Mucosa of stomach (tissue), 1 donor: ENCODE measurements around the gene BAHCC1.
A peak's percentile ranks its signal among the peaks of the same experiment; 100 is the strongest.

Experiments
- H3K27me3 ChIP-seq: one replicate; pipeline ENCODE4 v1.7.0; 2013; ENCODE audit warnings: mild to moderate bottlenecking, low read length; ENCODE audit not compliant: control insufficient read depth, insufficient read depth
- H3K36me3 ChIP-seq: one replicate; pipeline ENCODE4 v1.7.0; 2013; ENCODE audit warnings: low read length; ENCODE audit not compliant: control insufficient read depth, insufficient read depth
- H3K4me1 ChIP-seq: one replicate; pipeline ENCODE4 v1.7.0; 2013; ENCODE audit warnings: mild to moderate bottlenecking, low read length; ENCODE audit not compliant: control insufficient read depth, insufficient read depth
- H3K4me3 ChIP-seq: one replicate; pipeline ENCODE4 v1.7.0; 2013; ENCODE audit warnings: low read length
- H3K9ac ChIP-seq: one replicate; pipeline ENCODE4 v1.7.0; 2013; ENCODE audit warnings: mild to moderate bottlenecking, low read length, moderate library complexity
- H3K9me3 ChIP-seq: one replicate; pipeline ENCODE4 v1.7.0; 2013; ENCODE audit warnings: mild to moderate bottlenecking, low read length, moderate library complexity; ENCODE audit not compliant: control insufficient read depth
- donor health status: Pancreatic carcinoma.

The BAHCC1 gene

DNA sequence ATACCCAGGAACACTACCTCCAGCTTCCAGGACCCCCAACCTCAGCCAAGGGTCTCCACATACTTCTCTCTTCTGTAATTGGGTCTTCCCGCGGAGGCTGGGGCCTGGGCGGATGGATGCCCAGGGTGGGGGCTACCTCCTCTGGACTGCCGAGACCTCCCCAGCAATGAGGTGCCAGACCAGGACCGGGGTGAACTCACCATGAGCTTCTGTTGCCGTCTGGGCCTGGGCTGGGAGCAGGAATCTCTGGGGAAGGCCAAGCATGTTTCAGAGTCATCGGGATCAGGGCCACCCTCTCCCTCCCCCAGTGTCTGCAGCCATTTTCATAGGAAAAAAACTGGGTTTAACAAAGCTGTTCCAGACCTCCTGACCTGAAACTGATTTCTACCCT is 10.3 kb upstream of the BAHCC1 start:
- H3K36me3 ChIP-seq = no peaks in the 10 kb centered on the region
- H3K9me3 ChIP-seq = no peaks in the 10 kb centered on the region
- no peak overlapping the region for H3K9ac ChIP-seq
- peaks cover 34% of the 10 kb centered on the region for H3K4me1 ChIP-seq
- no peak overlapping the region for H3K4me3 ChIP-seq
- peaks cover 13% of the 10 kb centered on the region for H3K27me3 ChIP-seq

DNA sequence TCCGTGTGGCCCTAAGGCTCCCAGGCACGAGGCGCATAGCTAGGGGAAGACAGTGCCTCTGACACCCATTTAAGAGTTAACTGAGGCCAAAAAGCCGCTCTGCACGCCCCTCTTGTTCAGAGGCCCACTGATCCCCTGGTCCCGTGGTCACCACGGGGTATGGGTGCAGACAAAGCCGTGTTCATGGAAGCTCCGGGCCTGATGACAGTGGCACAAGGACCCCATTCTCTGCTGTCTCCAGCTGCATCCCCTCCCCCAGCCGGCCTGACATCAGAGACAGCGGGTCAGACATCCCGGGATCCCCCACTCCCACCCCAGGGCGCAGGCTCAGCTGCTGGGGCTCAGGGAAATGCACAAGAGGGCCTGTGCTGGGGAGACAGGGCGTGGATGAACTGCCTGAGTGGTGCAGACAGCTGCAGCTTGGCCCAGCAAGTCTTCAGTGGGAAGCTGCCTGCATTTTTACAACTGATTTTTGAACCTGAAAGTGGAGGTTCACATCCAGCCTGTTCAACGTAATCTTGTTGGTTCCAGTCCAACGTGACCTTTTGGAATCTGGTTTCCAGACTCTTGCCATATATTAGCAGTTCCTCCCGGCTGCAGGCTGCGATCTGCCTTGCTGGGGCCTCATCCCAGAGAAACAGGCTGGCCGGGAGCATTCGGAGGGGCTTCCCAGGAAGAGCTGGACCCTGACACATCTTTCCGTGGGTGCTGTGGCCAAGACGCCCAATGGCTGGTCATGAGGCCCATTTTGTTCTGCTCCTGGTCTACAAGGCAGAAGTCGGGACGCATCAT is 9.7 kb upstream of the BAHCC1 start:
- Histone ChIP-seq H3K4me1 (peaks cover 34% of the 10 kb centered on the region), H3K4me3 (no peak overlapping the region), H3K27me3 (peaks cover 13% of the 10 kb centered on the region), H3K9ac (peak overlapping the region; percentile 88), H3K9me3 (no peaks in the 10 kb centered on the region), H3K36me3 (no peaks in the 10 kb centered on the region)

DNA sequence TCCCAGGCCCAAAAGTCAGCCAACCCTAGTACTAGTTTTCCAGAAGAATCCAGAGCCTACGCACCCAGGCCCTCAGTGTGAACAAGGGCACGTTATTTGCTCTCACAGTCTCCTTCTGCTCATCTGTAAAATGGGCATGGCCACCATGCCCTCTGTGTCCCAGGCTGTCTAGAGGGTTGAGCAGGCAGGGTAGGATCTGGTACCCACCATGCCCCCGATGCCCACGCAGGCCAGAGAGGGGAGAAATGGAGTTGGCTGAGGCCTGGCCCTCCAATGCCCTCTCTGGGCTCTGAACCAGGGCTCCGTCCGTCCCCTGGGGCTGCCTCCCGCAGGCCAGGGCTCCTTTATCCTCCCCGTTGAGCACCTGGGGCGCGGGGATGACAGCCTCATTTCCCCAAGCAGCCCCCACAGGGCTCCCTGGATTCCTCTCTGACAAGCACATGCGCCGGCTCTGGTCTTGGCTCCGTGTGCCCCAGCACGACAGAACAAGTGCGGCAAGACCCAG is 9.1 kb upstream of the BAHCC1 start:
- H3K36me3 ChIP-seq = no peaks in the 10 kb centered on the region
- peak overlapping the region; percentile 88 for H3K9ac ChIP-seq
- H3K4me1 ChIP-seq = peaks cover 35% of the 10 kb centered on the region
- H3K4me3 ChIP-seq = no peak overlapping the region
- peaks cover 13% of the 10 kb centered on the region for H3K27me3 ChIP-seq
- no peaks in the 10 kb centered on the region for H3K9me3 ChIP-seq

DNA sequence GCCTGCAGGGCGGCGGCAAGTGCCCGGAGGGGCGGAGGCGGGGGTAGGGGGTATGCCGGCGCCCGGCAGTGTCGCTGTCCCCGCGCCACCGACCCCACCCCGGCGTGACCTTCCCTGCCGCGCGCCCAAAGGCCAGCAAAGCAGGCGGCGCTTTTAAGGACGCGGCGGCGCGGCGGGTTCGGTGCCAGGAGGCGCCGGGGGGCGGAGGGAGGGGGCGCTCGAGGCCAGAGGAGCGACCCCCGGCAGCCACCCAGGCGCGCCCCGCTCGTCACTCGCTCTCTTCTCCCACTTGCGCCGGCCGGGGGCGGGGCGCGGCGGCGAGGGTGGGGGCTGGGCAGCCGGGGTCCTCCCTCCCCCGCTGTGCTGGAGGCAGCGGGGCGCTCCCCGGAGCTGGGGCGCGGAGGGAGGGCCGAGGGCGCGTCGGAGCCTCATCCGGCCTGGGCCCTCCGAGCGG is 8.6 kb upstream of the BAHCC1 start:
- Histone ChIP-seq H3K36me3 (no peaks in the 10 kb centered on the region), H3K4me1 (peaks cover 40% of the 10 kb centered on the region), H3K4me3 (peak overlapping the region; percentile 56), H3K27me3 (peaks cover 13% of the 10 kb centered on the region), H3K9ac (peak overlapping the region; percentile 88), H3K9me3 (no peaks in the 10 kb centered on the region)

DNA sequence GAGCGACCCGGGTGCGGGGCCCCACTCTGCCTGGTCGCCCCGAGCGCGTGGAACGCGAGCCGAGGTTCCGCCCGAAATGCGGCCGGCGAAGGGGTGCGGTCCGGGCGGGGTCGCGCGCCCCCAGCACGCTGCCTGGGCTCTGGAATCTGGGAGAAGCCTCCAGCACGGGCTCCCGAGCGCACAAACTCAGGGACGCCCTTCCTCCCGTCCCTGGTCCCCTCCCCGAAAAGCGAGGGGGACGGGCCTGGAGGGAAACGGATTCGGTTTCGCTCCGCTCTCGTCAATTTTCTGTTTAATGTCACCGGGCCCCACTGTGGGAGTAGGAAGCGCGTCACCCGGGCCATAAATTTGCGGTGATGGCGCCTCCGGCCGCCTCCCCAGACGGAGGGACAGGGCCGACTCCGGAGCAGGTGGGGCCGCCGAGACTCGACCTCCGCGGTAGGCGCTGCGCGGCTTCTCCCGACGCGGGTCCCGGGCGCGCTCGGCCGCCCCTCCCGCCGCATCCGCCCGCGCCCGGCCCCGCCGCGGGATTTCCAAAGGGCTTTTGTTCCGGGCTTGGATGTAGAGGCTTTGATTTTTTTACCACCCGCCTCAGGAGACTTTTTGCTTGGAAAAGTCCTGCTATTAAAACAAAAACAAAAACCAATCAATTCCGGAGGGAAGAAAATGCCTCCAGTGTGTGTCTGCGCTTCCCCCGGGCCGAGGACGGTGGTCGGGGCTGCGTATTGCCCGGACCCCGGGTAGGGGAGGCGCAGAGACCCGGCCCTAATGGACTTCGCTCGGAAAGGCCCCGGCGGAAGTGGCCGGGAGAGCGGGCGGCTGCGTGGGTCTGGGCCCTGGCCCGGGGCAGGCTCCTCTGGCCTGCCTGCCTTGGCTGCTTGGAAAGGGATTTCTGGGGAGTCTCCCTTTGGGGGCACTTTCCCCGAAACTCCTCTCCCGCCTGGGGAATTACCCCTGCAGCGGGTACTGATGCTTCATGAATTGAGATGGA is 7.9 kb upstream of the BAHCC1 start:
- Histone ChIP-seq H3K9ac (peak overlapping the region; percentile 88), H3K4me1 (peaks cover 48% of the 10 kb centered on the region)

DNA sequence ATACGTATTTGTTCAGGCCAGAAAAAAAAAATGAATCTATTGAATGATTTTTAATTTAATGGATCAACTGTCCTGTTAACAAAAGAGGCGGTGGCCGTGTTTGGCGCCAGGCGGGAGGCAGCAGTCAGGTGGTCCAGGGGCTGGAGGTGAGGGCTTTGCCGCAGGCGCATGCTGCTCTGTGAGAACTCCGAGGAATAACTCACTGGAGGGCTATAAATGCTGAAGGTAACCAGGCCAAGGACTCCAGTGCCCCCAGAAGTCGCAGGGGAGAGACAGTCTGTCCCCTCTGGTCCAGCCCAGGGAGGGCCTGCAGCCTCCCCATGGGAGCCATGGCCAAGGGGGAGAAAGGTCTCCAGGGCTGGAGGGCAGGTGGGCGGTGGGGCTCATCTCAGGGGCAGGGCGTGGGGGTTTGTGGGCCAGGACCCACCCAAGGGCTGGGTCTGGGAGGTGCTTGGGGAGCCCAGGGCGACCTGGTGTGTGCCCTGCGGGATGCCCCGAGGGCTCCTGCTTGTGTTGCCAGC is 7.1 kb upstream of the BAHCC1 start:
- Histone ChIP-seq H3K4me1 (peaks cover 51% of the 10 kb centered on the region), H3K9me3 (no peaks in the 10 kb centered on the region), H3K36me3 (no peaks in the 10 kb centered on the region), H3K27me3 (peaks cover 13% of the 10 kb centered on the region), H3K9ac (peak overlapping the region; percentile 88), H3K4me3 (no peak overlapping the region)

More for the DNA sequence above, 7.9 kb upstream of the BAHCC1 start:
- Histone ChIP-seq H3K36me3 (no peaks in the 10 kb centered on the region), H3K27me3 (peaks cover 13% of the 10 kb centered on the region), H3K9me3 (no peaks in the 10 kb centered on the region), H3K4me3 (peak overlapping the region; percentile 56)

DNA sequence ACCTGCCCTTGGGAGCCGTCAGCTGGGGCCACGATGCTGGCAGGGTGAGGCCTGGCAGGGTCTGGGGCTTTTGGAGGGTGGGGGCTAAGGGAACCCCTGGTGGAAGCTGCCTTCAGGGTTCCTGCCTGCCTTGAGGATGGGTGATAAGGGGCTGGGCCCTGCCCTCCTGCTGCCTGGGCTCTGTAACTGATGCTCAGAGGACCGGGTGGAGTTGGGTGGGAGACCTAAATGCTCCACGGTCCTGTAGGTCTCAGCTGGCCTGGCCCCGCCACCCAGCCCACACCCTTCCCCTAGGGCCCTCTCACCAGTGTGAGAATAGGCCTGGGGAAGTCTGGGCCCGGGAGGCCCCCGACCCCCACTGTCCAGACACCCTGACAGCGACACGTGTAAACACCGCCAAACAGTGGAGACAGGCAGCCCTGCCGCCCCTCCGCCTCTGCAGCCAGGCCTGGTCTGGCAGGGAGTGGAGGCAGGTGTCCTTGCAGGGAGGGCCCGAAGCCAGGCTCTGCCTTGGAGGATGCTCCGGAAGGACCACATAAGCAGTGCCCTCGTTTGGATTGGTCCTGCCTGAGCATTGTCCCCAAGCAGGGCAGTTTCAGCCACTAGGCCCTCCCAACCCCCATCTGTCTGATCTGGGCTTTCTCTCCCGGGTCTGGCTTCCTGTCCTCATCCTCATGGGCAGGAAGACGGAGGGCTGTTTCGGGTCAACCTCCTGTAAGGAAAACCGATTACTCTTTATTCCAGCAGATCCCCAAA is 6.5 kb upstream of the BAHCC1 start:
- Histone ChIP-seq H3K36me3 (no peaks in the 10 kb centered on the region), H3K9ac (peak overlapping the region; percentile 88), H3K9me3 (no peaks in the 10 kb centered on the region), H3K27me3 (peaks cover 13% of the 10 kb centered on the region), H3K4me3 (no peak overlapping the region), H3K4me1 (peaks cover 51% of the 10 kb centered on the region)

DNA sequence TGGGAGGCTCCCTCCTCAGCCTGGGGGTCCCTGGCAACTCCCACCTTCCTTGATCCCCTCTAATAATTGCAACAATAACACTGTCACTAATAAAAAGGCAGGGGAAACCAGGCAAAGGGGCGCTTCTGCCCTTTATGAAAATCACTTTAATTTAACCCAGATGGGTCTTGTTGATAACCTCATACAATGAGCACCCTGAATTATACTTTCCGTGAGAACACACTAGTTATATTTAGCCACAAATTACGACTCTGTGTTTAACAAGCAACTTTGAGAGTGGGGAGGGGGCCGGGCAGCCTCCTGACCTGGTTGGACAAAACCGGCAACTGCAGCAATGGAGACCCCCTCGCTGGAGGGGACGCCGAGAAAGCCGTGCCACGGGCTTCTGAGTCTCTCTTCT is 5.7 kb upstream of the BAHCC1 start:
- peaks cover 13% of the 10 kb centered on the region for H3K27me3 ChIP-seq
- no peak overlapping the region for H3K9ac ChIP-seq
- H3K36me3 ChIP-seq = no peaks in the 10 kb centered on the region
- no peak overlapping the region for H3K4me3 ChIP-seq
- H3K4me1 ChIP-seq = peaks cover 56% of the 10 kb centered on the region
- H3K9me3 ChIP-seq = no peaks in the 10 kb centered on the region

DNA sequence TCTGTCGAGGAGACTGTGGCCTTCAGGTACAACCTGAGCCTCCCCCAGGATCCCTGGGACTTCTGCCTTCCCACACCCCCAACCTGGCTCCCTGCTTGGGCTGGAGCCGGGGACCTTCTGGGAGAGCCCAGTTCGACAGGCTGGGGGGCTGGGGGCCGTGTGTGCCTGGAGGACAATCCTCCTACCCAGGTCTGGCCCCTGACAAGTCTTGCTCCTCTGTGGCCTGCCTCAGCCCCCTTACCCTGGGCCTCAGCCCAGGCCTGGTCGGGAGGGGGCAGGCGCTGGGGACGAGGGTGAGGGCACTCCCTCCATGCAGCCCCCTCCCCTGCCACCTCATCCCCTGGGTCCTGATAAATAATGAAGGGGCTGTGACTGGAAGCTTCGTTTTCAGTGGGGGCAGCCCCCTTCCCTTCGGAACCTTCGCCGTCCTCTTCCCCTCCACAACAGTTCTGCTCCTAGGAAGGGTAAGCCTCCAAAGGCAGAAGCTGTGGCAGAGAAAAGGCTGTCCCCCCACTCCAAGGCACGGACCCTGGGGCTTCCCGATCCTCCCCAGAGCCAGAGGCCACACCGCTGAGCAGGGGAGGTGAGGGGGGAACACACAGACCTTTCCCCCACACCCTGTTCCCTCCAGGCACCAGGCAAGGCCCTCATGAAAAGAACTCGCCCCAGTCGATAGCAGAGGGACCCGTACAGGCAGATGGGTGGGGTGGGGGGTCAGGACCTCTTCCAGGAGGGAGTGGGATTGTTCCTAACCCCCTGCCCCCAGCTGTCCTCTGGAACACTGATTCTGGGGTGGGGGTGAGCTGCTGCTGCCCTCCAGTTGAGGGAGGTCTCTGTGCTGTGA is 5.0 kb upstream of the BAHCC1 start:
- no peaks in the 10 kb centered on the region for H3K36me3 ChIP-seq
- H3K9me3 ChIP-seq = no peaks in the 10 kb centered on the region
- H3K27me3 ChIP-seq = peaks cover 11% of the 10 kb centered on the region
- no peak overlapping the region for H3K4me3 ChIP-seq
- peaks cover 62% of the 10 kb centered on the region for H3K4me1 ChIP-seq
- H3K9ac ChIP-seq = no peak overlapping the region

DNA sequence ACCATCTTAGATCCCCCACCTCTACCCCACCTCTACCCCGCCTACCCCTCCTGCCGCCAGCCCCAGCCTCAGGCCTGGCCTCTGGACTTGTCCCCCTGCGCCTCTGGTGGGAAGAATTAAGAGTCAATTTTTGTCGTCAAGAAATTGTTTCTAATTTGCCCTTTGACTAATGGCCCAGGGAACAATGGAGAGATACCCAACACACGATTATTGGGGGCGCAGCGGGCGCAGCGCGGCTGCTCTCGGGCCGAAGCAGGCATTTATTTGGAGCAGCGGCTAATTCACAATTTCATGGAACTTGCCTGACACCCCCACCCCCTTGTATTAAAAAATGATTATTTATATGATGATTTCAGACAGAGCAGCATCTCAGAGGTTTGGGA is 4.4 kb upstream of the BAHCC1 start:
- Histone ChIP-seq H3K36me3 (no peaks in the 10 kb centered on the region), H3K9ac (no peak overlapping the region), H3K4me3 (no peak overlapping the region), H3K9me3 (no peaks in the 10 kb centered on the region), H3K4me1 (peaks cover 56% of the 10 kb centered on the region), H3K27me3 (peaks cover 5% of the 10 kb centered on the region)
